Osteocyte (in vitro differentiated cells): ENCODE results near the gene KRT83. TPM values are rescaled to one million over a fixed set of nuclear protein-coding genes. Genes with fewer than 3 reads are reported as not detected.
A peak's percentile ranks its signal among the peaks of the same experiment; 100 is the strongest.
"Not testable (repeated sequence)": the region's sequence is repeated elsewhere in the genome, so short reads cannot be mapped to it uniquely, and the experiment has no call there.

ENCODE experiments used
- DNase-seq: peaks from one replicate; pipeline ENCODE4 v3.0.0; 2021; ENCODE audit warnings: mixed read lengths; ENCODE audit not compliant: unreplicated experiment; ENCODE audit errors: extremely low spot score
- H3K27ac Mint-ChIP-seq: one replicate; pipeline ENCODE4 v1.8.0; 2021; ENCODE audit warnings: mild to moderate bottlenecking, mixed read lengths; ENCODE audit not compliant: unreplicated experiment
- H3K27me3 Mint-ChIP-seq: one replicate; pipeline ENCODE4 v1.8.0; 2021; ENCODE audit warnings: mixed read lengths; ENCODE audit not compliant: unreplicated experiment
- H3K36me3 Mint-ChIP-seq: one replicate; pipeline ENCODE4 v1.8.0; 2021; ENCODE audit warnings: mixed read lengths; ENCODE audit not compliant: unreplicated experiment
- H3K4me1 Mint-ChIP-seq: one replicate; pipeline ENCODE4 v1.8.0; 2021; ENCODE audit warnings: mixed read lengths; ENCODE audit not compliant: unreplicated experiment
- H3K4me3 Mint-ChIP-seq: one replicate; pipeline ENCODE4 v1.8.0; 2021; ENCODE audit warnings: mild to moderate bottlenecking, moderate library complexity, mixed read lengths; ENCODE audit not compliant: unreplicated experiment
- H3K9me3 Mint-ChIP-seq: one replicate; pipeline ENCODE4 v1.8.0; 2021; ENCODE audit warnings: mixed read lengths; ENCODE audit not compliant: unreplicated experiment
- CTCF ChIP-seq: fragments of 200-600 bp; sonication (generic); IDR thresholded peaks from 2 replicates; pipeline ENCODE4 v1.5.0; 2021; ENCODE audit warnings: antibody characterized with exemption, mild to moderate bottlenecking, moderate library complexity
- total RNA-seq: library from RNA; stranded (reverse); gene quantifications from 2 replicates; pipeline ENCODE4 v1.2.1, GENCODE V29; 2021

KRT83 gene
- total RNA-seq, 1 donor from 2014 or later: not detected

DNA sequence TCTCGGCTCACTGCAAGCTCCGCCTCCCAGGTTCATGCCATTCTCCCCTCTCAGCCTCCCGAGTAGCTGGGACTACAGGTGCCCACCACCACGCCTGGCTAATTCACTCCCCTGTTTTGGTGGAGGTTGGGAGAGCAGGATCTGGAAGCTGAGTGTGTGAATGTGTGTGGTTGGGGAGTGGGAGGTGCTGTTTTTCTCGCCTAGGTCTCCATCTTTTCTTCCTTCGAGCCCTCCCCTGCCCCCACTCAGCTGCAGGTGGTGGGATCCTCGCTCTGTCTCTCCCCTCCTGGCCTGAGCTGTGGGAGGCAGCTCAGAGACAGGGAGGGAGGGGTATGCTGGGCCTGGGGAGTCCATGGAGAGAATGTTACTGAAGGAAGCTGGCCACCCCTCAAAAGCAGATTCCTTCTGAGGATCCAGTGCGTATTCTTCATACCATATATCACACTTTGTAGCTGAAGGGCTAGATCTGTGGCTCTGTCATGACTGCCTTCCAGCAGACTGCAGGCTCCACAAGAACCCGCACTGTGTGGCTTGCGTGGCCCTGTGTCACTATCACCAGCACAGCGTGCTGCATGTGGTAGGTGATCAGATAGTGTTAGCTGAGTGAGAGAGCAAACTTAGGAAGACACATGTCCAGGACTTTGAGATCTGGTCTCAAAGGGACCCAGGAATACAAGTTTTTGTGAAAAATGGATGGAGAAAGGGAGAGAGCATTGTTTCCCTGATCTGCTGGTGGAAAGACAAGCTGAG is 2.8 kb downstream of the KRT83 start:
- Mint-ChIP-seq H3K9me3 (no peaks in the 10 kb centered on the region), H3K4me3 (no peak overlapping the region), H3K36me3 (no peaks in the 10 kb centered on the region), H3K27ac (no peak overlapping the region), H3K4me1 (no peaks in the 10 kb centered on the region), H3K27me3 (peaks cover 50% of the 10 kb centered on the region)
- DNase-seq: no peak
- no peak for TF ChIP-seq CTCF

DNA sequence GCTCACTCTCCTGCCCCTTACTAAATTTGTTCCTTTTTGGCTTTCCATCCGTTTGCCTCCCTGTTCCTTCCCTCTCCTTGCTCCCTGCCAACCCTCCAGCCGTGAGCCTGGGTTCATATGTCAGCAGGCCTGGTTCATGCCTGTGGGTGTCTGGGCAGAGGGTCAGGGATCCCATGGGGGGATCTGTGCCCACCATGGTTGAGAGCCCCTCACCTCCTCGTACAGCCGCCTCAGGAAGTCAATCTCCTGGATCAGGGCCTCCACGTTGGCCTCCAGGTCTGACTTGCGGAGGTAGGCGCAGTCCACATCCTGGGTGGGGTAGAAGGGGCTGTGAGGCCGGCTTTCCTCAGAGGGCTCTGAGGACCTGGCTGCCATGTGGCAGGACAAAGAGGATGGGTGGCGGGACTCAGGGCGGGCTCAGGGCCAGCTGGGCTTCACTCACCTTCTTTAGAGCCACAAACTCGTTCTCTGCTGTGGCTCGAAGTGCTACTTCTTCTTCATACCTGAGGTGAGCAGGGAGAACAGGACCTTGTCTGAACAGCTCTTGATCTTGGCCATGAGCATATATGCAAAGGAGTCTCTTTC is 3.6 kb downstream of the KRT83 start:
- Mint-ChIP-seq H3K9me3 (no peaks in the 10 kb centered on the region), H3K4me1 (no peaks in the 10 kb centered on the region), H3K27ac (no peak overlapping the region), H3K36me3 (no peaks in the 10 kb centered on the region), H3K4me3 (no peak overlapping the region), H3K27me3 (peaks cover 46% of the 10 kb centered on the region)
- no peak for DNase-seq
- no peak for TF ChIP-seq CTCF

DNA sequence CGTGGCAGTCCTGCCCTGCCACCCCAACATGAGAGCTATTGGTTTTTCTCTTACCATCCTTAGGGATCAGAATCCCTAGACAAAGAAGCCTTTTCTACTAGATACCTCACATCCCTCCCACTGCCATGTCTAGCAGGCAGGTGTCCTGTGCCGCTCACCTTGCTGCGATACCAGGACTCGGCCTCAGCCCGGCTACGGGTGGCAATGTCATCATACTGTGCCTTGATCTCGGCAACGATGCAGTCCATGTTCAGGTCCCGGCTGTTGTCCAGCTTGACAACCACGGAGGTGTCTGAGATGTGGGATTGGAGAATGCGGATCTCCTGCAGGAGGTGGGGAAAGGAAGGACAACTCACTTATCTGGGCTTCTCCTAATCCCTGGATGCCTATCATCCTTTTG is 4.5 kb downstream of the KRT83 start:
- no peak for TF ChIP-seq CTCF
- no peak overlapping the region for H3K4me3 Mint-ChIP-seq
- H3K9me3 Mint-ChIP-seq: no peaks in the 10 kb centered on the region
- DNase-seq: peak; percentile 69
- no peaks in the 10 kb centered on the region for H3K36me3 Mint-ChIP-seq
- H3K27ac Mint-ChIP-seq: no peak overlapping the region
- H3K27me3 Mint-ChIP-seq: peaks cover 45% of the 10 kb centered on the region
- no peaks in the 10 kb centered on the region for H3K4me1 Mint-ChIP-seq

DNA sequence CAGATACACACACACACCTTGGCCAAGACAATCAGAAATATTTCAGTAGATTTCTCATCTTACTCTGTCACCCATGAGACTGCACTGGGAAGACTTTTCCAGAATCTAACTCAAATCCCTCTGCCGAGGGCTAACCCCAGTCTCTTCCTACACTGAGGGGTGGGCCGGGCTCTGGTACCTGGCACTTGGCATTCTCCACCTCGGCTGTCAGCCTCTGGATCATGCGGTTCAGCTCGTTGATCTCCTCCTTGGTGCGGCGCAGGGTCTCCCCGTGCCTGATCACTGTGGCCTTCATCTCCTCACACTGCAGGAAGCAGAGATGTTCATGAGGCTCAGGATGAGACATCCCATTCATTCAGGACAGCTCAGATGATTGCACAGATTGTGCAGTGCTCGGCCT is 4.9 kb downstream of the KRT83 start:
- no peaks in the 10 kb centered on the region for H3K4me1 Mint-ChIP-seq
- DNase-seq: peak; percentile 57
- no peak overlapping the region for H3K27ac Mint-ChIP-seq
- TF ChIP-seq CTCF: no peak
- H3K4me3 Mint-ChIP-seq: no peak overlapping the region
- H3K9me3 Mint-ChIP-seq: no peaks in the 10 kb centered on the region
- H3K36me3 Mint-ChIP-seq: no peaks in the 10 kb centered on the region
- peaks cover 45% of the 10 kb centered on the region for H3K27me3 Mint-ChIP-seq

GRCh38 chr12:52315721-52316120 is 5.5 kb downstream of the KRT83 start:
- H3K36me3 Mint-ChIP-seq, H3K4me3 Mint-ChIP-seq, H3K9me3 Mint-ChIP-seq, H3K4me1 Mint-ChIP-seq, H3K27ac Mint-ChIP-seq: not testable (repeated sequence)
- TF ChIP-seq CTCF: peak; percentile 33
- peaks cover 45% of the 10 kb centered on the region for H3K27me3 Mint-ChIP-seq
- peak; percentile 77 for DNase-seq
